Endothelial cell of umbilical vein (primary cell): ENCODE data around the gene KRT74. TPM values are rescaled to one million over a fixed set of nuclear protein-coding genes. Genes with fewer than 3 reads are reported as not detected.

ENCODE experiments used
- BruUV-seq: library from RNA; stranded (reverse); fragments of 400-500 nt; replicated peaks from 2 replicates; lab custom pipeline; 2021; lab: Mats Ljungman, UMichigan
- CTCF ChIA-PET: fragments of 300-600, 350-600 bp; sonication (Branson Sonifier 250); formaldehyde crosslinking; loops from one replicate; lab custom pipeline; 2021; ENCODE audit warnings: antibody characterized with exemption, inconsistent platforms; lab: Charles Lee
- POLR2A ChIA-PET: fragments of 300-600, 350-600 bp; sonication (Branson Sonifier 250); formaldehyde crosslinking; loops from one replicate; lab custom pipeline; 2021; ENCODE audit warnings: antibody characterized with exemption, inconsistent platforms; lab: Charles Lee
- DNase-seq: peaks from one replicate; pipeline ENCODE4 v3.0.0-alpha.2; 2011; ENCODE audit warnings: low read depth, low spot score
- FAIRE-seq: peaks from 2 replicates; lab custom pipeline; 2011; peaks lifted over from hg19 to GRCh38; lab: Jason Lieb, UNC
- H2AFZ ChIP-seq: 2 replicates; pipeline ENCODE4 v1.6.0; 2012; ENCODE audit warnings: low read depth, low read length, control low read depth, inconsistent platforms
- H3K27ac ChIP-seq: 2 replicates; pipeline ENCODE4 v1.5.1; 2011; ENCODE audit warnings: low read depth, mild to moderate bottlenecking, control low read depth, low read length, moderate library complexity; ENCODE audit not compliant: insufficient read depth
- H3K27me3 ChIP-seq, 2 experiments: 2 replicates each; pipeline versions ENCODE4 v1.6.0 to v1.6.1; 2011; ENCODE audit warnings: low read length in 2 of 2, mixed read lengths in 1 of 2; ENCODE audit not compliant: control insufficient read depth in 2 of 2, insufficient read depth in 2 of 2
- H3K36me3 ChIP-seq, 2 experiments: 2 replicates in 1 of 2; 3 replicates in 1 of 2; pipeline ENCODE4 v1.5.1; 2011; ENCODE audit warnings: low read length in 2 of 2, mild to moderate bottlenecking in 1 of 2, moderate library complexity in 1 of 2; ENCODE audit not compliant: control insufficient read depth in 2 of 2, insufficient read depth in 2 of 2; ENCODE audit errors: extremely low read depth in 1 of 2
- H3K4me1 ChIP-seq: 3 replicates; pipeline ENCODE4 v1.5.1; 2011; ENCODE audit warnings: mild to moderate bottlenecking, low read length; ENCODE audit not compliant: control insufficient read depth, insufficient read depth; ENCODE audit errors: extremely low read depth
- H3K4me2 ChIP-seq: 2 replicates; pipeline ENCODE4 v1.6.1; 2011; ENCODE audit warnings: low read length, control low read depth, mixed read lengths; ENCODE audit not compliant: insufficient read depth
- H3K4me3 ChIP-seq, 3 experiments: fragments of 200-600 bp in 1 of 3; sonication (generic), shearing (Covaris generic) in 1 of 3; replicated peaks in 1 of 3; 2 replicates each; pipeline ENCODE4 v1.5.1; 2011 to 2016; ENCODE audit warnings: control low read depth in 3 of 3, low read length in 3 of 3, mild to moderate bottlenecking in 2 of 3, inconsistent platforms in 1 of 3, low read depth in 1 of 3, moderate library complexity in 1 of 3; ENCODE audit not compliant: insufficient read depth in 1 of 3
- H3K79me2 ChIP-seq: 2 replicates; pipeline ENCODE4 v1.6.0; 2012; ENCODE audit warnings: low read length, inconsistent platforms; ENCODE audit not compliant: control insufficient read depth, insufficient read depth
- H3K9ac ChIP-seq: replicated peaks from 2 replicates; pipeline ENCODE3; 2011; ENCODE audit warnings: low read length, control low read depth; ENCODE audit not compliant: insufficient read depth; ENCODE audit errors: extremely low read depth
- H3K9me1 ChIP-seq: replicated peaks from 3 replicates; pipeline ENCODE4 v1.6.0; 2011; ENCODE audit warnings: mild to moderate bottlenecking, low read length; ENCODE audit not compliant: control insufficient read depth, insufficient read depth; ENCODE audit errors: extremely low read depth
- H3K9me3 ChIP-seq: replicated peaks from 2 replicates; pipeline ENCODE4 v1.5.1; 2012; ENCODE audit warnings: low read length, inconsistent platforms; ENCODE audit not compliant: control insufficient read depth, insufficient read depth
- H4K20me1 ChIP-seq: replicated peaks from 2 replicates; pipeline ENCODE3; 2011; ENCODE audit warnings: mild to moderate bottlenecking, low read length; ENCODE audit not compliant: control insufficient read depth, insufficient read depth; ENCODE audit errors: extremely low read depth
- EZH2 ChIP-seq: IDR thresholded peaks from 2 replicates; pipeline ENCODE4 v1.6.1; 2012; ENCODE audit warnings: borderline replicate concordance, low read depth, mild to moderate bottlenecking, moderate library complexity, low read length, inconsistent platforms; ENCODE audit not compliant: severe bottlenecking
- FOS ChIP-seq: IDR thresholded peaks from 2 replicates; pipeline ENCODE4 v1.6.1; 2011; ENCODE audit warnings: mild to moderate bottlenecking, low read length, moderate library complexity, borderline replicate concordance; ENCODE audit not compliant: insufficient read depth
- GATA2 ChIP-seq: IDR thresholded peaks from 2 replicates; pipeline ENCODE4 v1.7.0; 2011; ENCODE audit warnings: low read depth, mild to moderate bottlenecking, moderate library complexity, mixed read lengths, low read length; ENCODE audit not compliant: insufficient read length, insufficient read depth
- JUN ChIP-seq: IDR thresholded peaks from 2 replicates; pipeline ENCODE4 v1.6.1; 2011; ENCODE audit warnings: borderline replicate concordance, low read depth; ENCODE audit not compliant: insufficient read length, insufficient read depth
- MYC ChIP-seq: IDR thresholded peaks from one replicate; pipeline ENCODE4 v1.6.1; 2011; ENCODE audit warnings: mild to moderate bottlenecking, low read depth, low read length
- POLR2A ChIP-seq: IDR thresholded peaks from 2 replicates; pipeline ENCODE4 v1.6.1; 2012; ENCODE audit warnings: low read depth, mild to moderate bottlenecking, control low read depth, low read length
- POLR2AphosphoS5 ChIP-seq: IDR thresholded peaks from 2 replicates; pipeline ENCODE4 v1.6.1; 2012; ENCODE audit warnings: low read depth, mild to moderate bottlenecking, control low read depth, low read length, moderate library complexity; ENCODE audit not compliant: insufficient read depth
- dilution Hi-C: fragments of 300-500 bp; cut with MboI; formaldehyde crosslinking; loops from one replicate; pipeline ENCODE4 v1.15.0; 2019; ENCODE audit warnings: low sequenced_read_pairs; ENCODE audit not compliant: extremely low pct_ligation_motif_present
- intact Hi-C: fragments of 100-400 bp; cut with micrococcal nuclease; formaldehyde crosslinking; loops from one replicate; pipeline ENCODE4 v1.10.0; 2022
- polyA plus RNA-seq, 4 experiments: library from polyadenylated mRNA; depleted of rRNA in 3 of 4; stranded (reverse) in 3 of 4; unstranded in 1 of 4; fragments of >200 nt; gene quantifications; 2 replicates each; pipeline versions ENCODE4 v1.2.1 to v1.2.3, GENCODE V29; 2011 to 2012; ENCODE audit warnings: missing spikeins in 1 of 4
- total RNA-seq: library from RNA; stranded (reverse); gene quantifications from 2 replicates; pipeline ENCODE4 v1.2.3, GENCODE V29; 2021
- TF ChIP-seq, protein P1 (sequence below), 2 donors: IDR thresholded peaks; 1 replicate in 1 of 2; 2 replicates in 1 of 2; pipeline ENCODE4 v1.5.1; 2011; ENCODE audit warnings: low read length in 2 of 2, mild to moderate bottlenecking in 2 of 2, moderate library complexity in 2 of 2, control low read depth in 1 of 2, inconsistent platforms in 1 of 2, low read depth in 1 of 2; ENCODE audit not compliant: insufficient read depth in 1 of 2; ENCODE audit errors: extremely low read depth in 1 of 2
- TF ChIP-seq, protein P2 (sequence below): IDR thresholded peaks from 2 replicates; pipeline ENCODE4 v1.6.1; 2011; ENCODE audit not compliant: insufficient read depth, insufficient read length

Gene KRT74
- total and polyA plus RNA-seq, 2 donors (not counting 3 experiments of a cell fraction or from before 2014, with no cell fraction given) = not detected

GRCh38 chr12:52526511-52526951, 47.1 kb downstream of the KRT74 start:
- ChIA-PET CTCF (no interaction called here), POLR2A (no interaction called here)
- Histone ChIP-seq H3K27me3 (no peaks in the 10 kb centered on the region), H3K9ac (no peak overlapping the region), H3K9me3 (no peaks in the 10 kb centered on the region), H2AFZ (no peak overlapping the region), H3K4me3 (no peak overlapping the region), H4K20me1 (no peaks in the 10 kb centered on the region), H3K27ac (no peak overlapping the region), H3K4me2 (no peak overlapping the region), H3K79me2 (no peaks in the 10 kb centered on the region), H3K36me3 (no peaks in the 10 kb centered on the region), H3K4me1 (no peaks in the 10 kb centered on the region), H3K9me1 (no peaks in the 10 kb centered on the region)
- dilution Hi-C loops = no loop called here
- DNase-seq (no peak), FAIRE-seq (no peak)
- BruUV-seq = no TSS peak
- intact Hi-C loops = no loop called here
- TF ChIP-seq GATA2 (no peak), JUN (no peak), POLR2A (no peak), POLR2AphosphoS5 (no peak), EZH2 (no peak), FOS (no peak), MYC (no peak)
- TF ChIP-seq, protein P1, sequence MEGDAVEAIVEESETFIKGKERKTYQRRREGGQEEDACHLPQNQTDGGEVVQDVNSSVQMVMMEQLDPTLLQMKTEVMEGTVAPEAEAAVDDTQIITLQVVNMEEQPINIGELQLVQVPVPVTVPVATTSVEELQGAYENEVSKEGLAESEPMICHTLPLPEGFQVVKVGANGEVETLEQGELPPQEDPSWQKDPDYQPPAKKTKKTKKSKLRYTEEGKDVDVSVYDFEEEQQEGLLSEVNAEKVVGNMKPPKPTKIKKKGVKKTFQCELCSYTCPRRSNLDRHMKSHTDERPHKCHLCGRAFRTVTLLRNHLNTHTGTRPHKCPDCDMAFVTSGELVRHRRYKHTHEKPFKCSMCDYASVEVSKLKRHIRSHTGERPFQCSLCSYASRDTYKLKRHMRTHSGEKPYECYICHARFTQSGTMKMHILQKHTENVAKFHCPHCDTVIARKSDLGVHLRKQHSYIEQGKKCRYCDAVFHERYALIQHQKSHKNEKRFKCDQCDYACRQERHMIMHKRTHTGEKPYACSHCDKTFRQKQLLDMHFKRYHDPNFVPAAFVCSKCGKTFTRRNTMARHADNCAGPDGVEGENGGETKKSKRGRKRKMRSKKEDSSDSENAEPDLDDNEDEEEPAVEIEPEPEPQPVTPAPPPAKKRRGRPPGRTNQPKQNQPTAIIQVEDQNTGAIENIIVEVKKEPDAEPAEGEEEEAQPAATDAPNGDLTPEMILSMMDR (IDR thresholded peaks at IDR 0.05; ENCODE audit: extremely low read depth in 1 of 2, insufficient read depth in 1 of 2, low read depth in 1 of 2, low read length in 2 of 2) = no peak
- TF ChIP-seq, protein P2, sequence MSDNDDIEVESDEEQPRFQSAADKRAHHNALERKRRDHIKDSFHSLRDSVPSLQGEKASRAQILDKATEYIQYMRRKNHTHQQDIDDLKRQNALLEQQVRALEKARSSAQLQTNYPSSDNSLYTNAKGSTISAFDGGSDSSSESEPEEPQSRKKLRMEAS = no peak
